Mesendoderm (in vitro differentiated cells): ENCODE measurements around the gene SVIP.

Experiments
- DNase-seq: peaks from one replicate; pipeline ENCODE4 v3.0.0; 2013
- H2AK5ac ChIP-seq: 2 replicates; pipeline ENCODE4 v1.6.1; 2013; ENCODE audit warnings: low read length, inconsistent platforms
- H2BK120ac ChIP-seq: 2 replicates; pipeline ENCODE4 v1.6.1; 2013; ENCODE audit warnings: low read depth, mild to moderate bottlenecking, low read length, moderate library complexity, mixed read lengths
- H2BK15ac ChIP-seq: replicated peaks from 2 replicates; pipeline ENCODE4 v1.6.1; 2013; ENCODE audit warnings: low read depth, mild to moderate bottlenecking, moderate library complexity
- H2BK5ac ChIP-seq: 2 replicates; pipeline ENCODE4 v1.6.1; 2013; ENCODE audit warnings: low read length, inconsistent platforms
- H3K18ac ChIP-seq: 2 replicates; pipeline ENCODE4 v1.6.1; 2013; ENCODE audit warnings: mild to moderate bottlenecking, low read length, mixed read lengths
- H3K23ac ChIP-seq: one replicate; pipeline ENCODE4 v1.6.1; 2013; ENCODE audit warnings: low read length
- H3K27ac ChIP-seq: 2 replicates; pipeline ENCODE4 v1.5.1; 2013; ENCODE audit warnings: low read depth, mild to moderate bottlenecking, inconsistent platforms, low read length, moderate library complexity
- H3K27me3 ChIP-seq: 2 replicates; pipeline ENCODE4 v1.6.1; 2013; ENCODE audit warnings: low read length, control low read depth, mild to moderate bottlenecking, inconsistent platforms; ENCODE audit not compliant: insufficient read depth, poor library complexity
- H3K36me3 ChIP-seq: 2 replicates; pipeline ENCODE4 v1.6.1; 2013; ENCODE audit warnings: low read length, inconsistent platforms; ENCODE audit not compliant: control insufficient read depth, insufficient read depth
- H3K4ac ChIP-seq: one replicate; pipeline ENCODE4 v1.6.1; 2013; ENCODE audit warnings: low read depth, mild to moderate bottlenecking, low read length, moderate library complexity
- H3K4me1 ChIP-seq: 2 replicates; pipeline ENCODE4 v1.6.1; 2013; ENCODE audit warnings: low read depth, low read length, inconsistent platforms; ENCODE audit not compliant: control insufficient read depth
- H3K4me2 ChIP-seq: 2 replicates; pipeline ENCODE4 v1.6.1; 2013; ENCODE audit warnings: low read length
- H3K4me3 ChIP-seq: 2 replicates; pipeline ENCODE4 v1.5.1; 2013; ENCODE audit warnings: mild to moderate bottlenecking, low read length
- H3K56ac ChIP-seq: one replicate; pipeline ENCODE4 v1.6.1; 2013; ENCODE audit warnings: low read length
- H3K79me1 ChIP-seq: 2 replicates; pipeline ENCODE4 v1.6.1; 2013; ENCODE audit warnings: low read length, inconsistent platforms
- H3K79me2 ChIP-seq: 2 replicates; pipeline ENCODE4 v1.6.1; 2013; ENCODE audit warnings: mild to moderate bottlenecking, low read length; ENCODE audit not compliant: control insufficient read depth, insufficient read depth
- H3K9ac ChIP-seq: 2 replicates; pipeline ENCODE4 v1.6.1; 2013; ENCODE audit warnings: low read length, inconsistent platforms
- H4K5ac ChIP-seq: one replicate; pipeline ENCODE4 v1.6.1; 2013; ENCODE audit warnings: low read length
- H4K8ac ChIP-seq: one replicate; pipeline ENCODE4 v1.6.1; 2013; ENCODE audit warnings: low read depth, mild to moderate bottlenecking, control low read depth, low read length, moderate library complexity
- WGBS: extraction: QIAGEN DNeasy Blood & Tissue Kit; methylation state at CpG from one replicate; pipeline ENCODE4 v1.1.7; 2013; ENCODE audit warnings: low lambda C conversion rate, missing lambda C conversion rate; ENCODE audit not compliant: insufficient coverage; ENCODE audit errors: extremely low coverage; 5-methylcytosine and 5-hydroxymethylcytosine counted together

Gene SVIP

DNA sequence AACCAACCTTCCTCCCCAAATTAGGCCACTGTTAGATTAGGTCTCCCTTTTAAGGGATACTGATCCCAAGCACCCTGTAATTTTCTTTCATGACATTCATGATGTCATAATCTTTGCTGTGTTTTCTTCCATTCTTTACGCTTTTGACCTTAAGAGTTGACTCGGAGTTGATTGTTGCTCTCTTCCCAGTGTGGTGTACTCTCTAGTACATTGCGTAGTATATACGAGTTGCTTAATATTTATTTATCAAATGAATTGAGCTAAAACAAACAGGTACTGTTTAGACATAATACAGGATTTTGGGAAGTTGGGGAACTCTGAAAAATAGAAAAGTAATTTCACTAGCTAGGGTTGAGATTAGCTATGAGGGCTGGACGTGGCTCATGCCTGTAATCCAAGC, 49.8 kb downstream of the SVIP start:
- H3K9ac ChIP-seq = no peak overlapping the region
- H2BK15ac ChIP-seq = no peak overlapping the region
- no peak overlapping the region for H3K18ac ChIP-seq
- no peak overlapping the region for H2BK120ac ChIP-seq
- H4K8ac ChIP-seq = no peak overlapping the region
- H3K4me2 ChIP-seq = no peak overlapping the region
- no peak overlapping the region for H3K56ac ChIP-seq
- H3K4me3 ChIP-seq = no peak overlapping the region
- H3K4ac ChIP-seq = no peak overlapping the region
- DNase-seq = no peak
- no CpG with 5 or more reads among the region's 5 CpGs for WGBS
- H3K23ac ChIP-seq = no peak overlapping the region
- no peaks in the 10 kb centered on the region for H3K79me1 ChIP-seq
- no peaks in the 10 kb centered on the region for H3K36me3 ChIP-seq
- no peaks in the 10 kb centered on the region for H3K4me1 ChIP-seq
- no peak overlapping the region for H4K5ac ChIP-seq
- H3K27ac ChIP-seq = no peak overlapping the region
- no peak overlapping the region for H2AK5ac ChIP-seq
- no peaks in the 10 kb centered on the region for H3K27me3 ChIP-seq
- no peaks in the 10 kb centered on the region for H3K79me2 ChIP-seq
- no peak overlapping the region for H2BK5ac ChIP-seq

DNA sequence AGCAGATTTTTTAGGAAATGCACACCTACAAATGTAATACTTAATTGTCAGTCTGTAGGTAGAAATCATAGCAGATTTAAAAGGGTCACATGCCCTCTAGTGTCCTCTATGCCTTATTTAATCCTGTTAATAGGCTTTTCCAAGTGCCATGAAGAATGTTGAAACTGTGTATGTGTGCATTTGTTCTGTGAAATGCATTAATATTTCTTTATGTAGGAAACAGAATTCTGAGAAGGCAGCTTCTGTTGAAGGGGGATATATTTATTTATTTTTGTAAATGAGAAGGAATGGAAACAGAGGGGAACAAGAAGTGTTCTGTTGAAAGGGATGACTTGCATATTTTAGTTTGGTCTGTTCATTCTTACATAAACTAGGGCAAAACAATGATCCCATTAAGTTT, 51.0 kb downstream of the SVIP start:
- Histone ChIP-seq H2AK5ac (no peak overlapping the region), H3K79me1 (no peaks in the 10 kb centered on the region), H3K4me2 (no peak overlapping the region), H3K56ac (no peak overlapping the region), H3K4me3 (no peak overlapping the region), H2BK15ac (no peak overlapping the region), H3K4me1 (no peaks in the 10 kb centered on the region), H4K8ac (no peak overlapping the region), H4K5ac (no peak overlapping the region), H3K36me3 (no peaks in the 10 kb centered on the region), H2BK120ac (no peak overlapping the region), H3K79me2 (no peaks in the 10 kb centered on the region), H3K27me3 (no peaks in the 10 kb centered on the region), H2BK5ac (no peak overlapping the region), H3K18ac (no peak overlapping the region), H3K27ac (no peak overlapping the region), H3K23ac (no peak overlapping the region), H3K9ac (no peak overlapping the region), H3K4ac (no peak overlapping the region)
- peak; percentile 13 for DNase-seq

GRCh38 chr11:22775248-22775647, 54.4 kb downstream of the SVIP start:
- Histone ChIP-seq H3K36me3 (no peaks in the 10 kb centered on the region), H2BK5ac (no peak overlapping the region), H3K4me2 (no peak overlapping the region), H2BK15ac (no peak overlapping the region), H3K27me3 (no peaks in the 10 kb centered on the region), H3K56ac (no peak overlapping the region), H3K4ac (no peak overlapping the region), H3K4me3 (no peak overlapping the region), H3K27ac (no peak overlapping the region), H2AK5ac (no peak overlapping the region), H3K4me1 (no peaks in the 10 kb centered on the region), H3K79me2 (no peaks in the 10 kb centered on the region), H3K9ac (no peak overlapping the region), H3K79me1 (no peaks in the 10 kb centered on the region), H4K5ac (no peak overlapping the region), H2BK120ac (no peak overlapping the region), H3K23ac (no peak overlapping the region), H3K18ac (no peak overlapping the region), H4K8ac (no peak overlapping the region)
- WGBS = no CpG with 5 or more reads among the region's 5 CpGs
- no peak for DNase-seq

DNA sequence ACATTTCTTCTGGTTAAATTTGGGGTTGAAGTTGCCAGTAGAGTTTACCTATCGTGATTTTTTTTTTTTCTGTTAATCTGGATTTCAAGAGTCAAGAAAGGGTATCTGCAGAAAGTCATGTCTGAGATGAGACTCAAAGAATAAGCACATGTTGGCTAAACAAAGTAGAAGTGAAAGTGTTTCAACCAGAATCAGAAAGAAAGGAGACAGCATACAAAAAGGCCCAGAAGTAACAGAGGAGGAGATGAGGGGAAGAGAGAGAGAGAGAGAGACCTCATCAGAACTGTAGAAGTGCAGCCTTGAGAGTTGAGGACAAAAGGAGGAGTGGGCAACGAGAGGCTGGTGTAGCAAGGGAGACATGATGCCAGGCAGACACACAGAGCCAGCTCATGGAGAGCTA, 54.9 kb downstream of the SVIP start:
- Histone ChIP-seq H4K8ac (no peak overlapping the region), H3K4me1 (no peaks in the 10 kb centered on the region), H2BK15ac (no peak overlapping the region), H3K4me3 (no peak overlapping the region), H3K36me3 (no peaks in the 10 kb centered on the region), H4K5ac (no peak overlapping the region), H3K27me3 (no peaks in the 10 kb centered on the region), H2BK5ac (no peak overlapping the region), H3K23ac (no peak overlapping the region), H3K4ac (no peak overlapping the region), H3K9ac (no peak overlapping the region), H3K56ac (no peak overlapping the region), H3K79me2 (no peaks in the 10 kb centered on the region), H3K4me2 (no peak overlapping the region), H3K79me1 (no peaks in the 10 kb centered on the region), H3K27ac (no peak overlapping the region), H2AK5ac (no peak overlapping the region), H3K18ac (no peak overlapping the region), H2BK120ac (no peak overlapping the region)
- no peak for DNase-seq
- WGBS = no CpG with 5 or more reads among the region's 2 CpGs

DNA sequence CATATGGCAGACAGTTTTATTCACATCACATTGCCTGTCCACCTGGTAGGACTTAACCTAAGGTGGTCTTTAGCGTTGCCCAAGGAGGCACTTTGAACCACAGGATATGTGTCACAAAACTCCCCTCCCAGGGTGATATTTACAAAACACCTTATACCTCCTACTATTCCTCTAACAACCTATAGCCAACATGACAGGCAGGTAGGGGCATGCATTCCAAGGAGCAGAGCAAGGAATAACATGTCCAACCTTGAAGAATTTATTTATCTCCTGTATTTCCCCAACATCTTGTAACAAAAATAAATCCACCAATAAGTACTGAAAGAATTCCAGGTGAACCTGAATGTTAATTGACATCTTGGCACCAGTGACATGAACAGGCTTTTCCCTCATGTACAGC, 60.5 kb downstream of the SVIP start:
- Histone ChIP-seq H3K4me3 (no peak overlapping the region), H3K79me2 (no peaks in the 10 kb centered on the region), H2BK120ac (no peak overlapping the region), H3K79me1 (no peaks in the 10 kb centered on the region), H3K4me2 (no peak overlapping the region), H3K36me3 (no peaks in the 10 kb centered on the region), H3K18ac (no peak overlapping the region), H4K5ac (no peak overlapping the region), H3K4ac (no peak overlapping the region), H2AK5ac (no peak overlapping the region), H3K27me3 (no peaks in the 10 kb centered on the region), H3K23ac (no peak overlapping the region), H3K27ac (no peak overlapping the region), H2BK15ac (no peak overlapping the region), H3K4me1 (no peaks in the 10 kb centered on the region), H3K9ac (no peak overlapping the region), H2BK5ac (no peak overlapping the region), H3K56ac (no peak overlapping the region), H4K8ac (no peak overlapping the region)
- WGBS = no CpG with 5 or more reads among the region's 1 CpG
- DNase-seq = no peak
